Stomach smooth muscle (tissue), 2 donors: ENCODE measurements around the gene CCDC40.

Source experiments
- H3K27ac ChIP-seq: one replicate; pipeline ENCODE4 v1.7.0; 2013; ENCODE audit warnings: mild to moderate bottlenecking, low read length, inconsistent platforms
- H3K27me3 ChIP-seq, 2 donors: one replicate each; pipeline ENCODE4 v1.7.0; 2013; ENCODE audit warnings: low read length in 2 of 2; ENCODE audit not compliant: insufficient read depth in 2 of 2, control insufficient read depth in 1 of 2
- H3K36me3 ChIP-seq, 2 donors: one replicate each; pipeline ENCODE4 v1.7.0; 2013; ENCODE audit warnings: low read length in 2 of 2; ENCODE audit not compliant: control insufficient read depth in 2 of 2, insufficient read depth in 2 of 2
- H3K4me1 ChIP-seq: one replicate; pipeline ENCODE4 v1.7.0; 2013; ENCODE audit warnings: low read length; ENCODE audit not compliant: control insufficient read depth, insufficient read depth
- H3K4me3 ChIP-seq, 2 donors: one replicate each; pipeline ENCODE4 v1.7.0; 2013; ENCODE audit warnings: low read length in 2 of 2
- H3K9ac ChIP-seq, 2 donors: one replicate each; pipeline ENCODE4 v1.7.0; 2013; ENCODE audit warnings: low read length in 2 of 2, mild to moderate bottlenecking in 1 of 2
- H3K9me3 ChIP-seq, 2 donors: one replicate each; pipeline ENCODE4 v1.7.0; 2013; ENCODE audit warnings: low read length in 2 of 2; ENCODE audit not compliant: control insufficient read depth in 2 of 2
- donor health status: healthy.
- donor health status: Pancreatic carcinoma.

CCDC40 gene

GRCh38 chr17:80099291-80100034 is 63.0 kb downstream of the CCDC40 start:
- H3K9me3 ChIP-seq, result no peaks in the 10 kb centered on the region
- no peak overlapping the region for H3K4me3 ChIP-seq
- peaks cover 19% of the 10 kb centered on the region for H3K4me1 ChIP-seq
- no peaks in the 10 kb centered on the region for H3K36me3 ChIP-seq
- no peak overlapping the region for H3K9ac ChIP-seq
- H3K27me3 ChIP-seq, result no peaks in the 10 kb centered on the region
- no peak overlapping the region for H3K27ac ChIP-seq

GRCh38 chr17:80100035-80100323 is 63.5 kb downstream of the CCDC40 start:
- Histone ChIP-seq H3K9me3 (no peaks in the 10 kb centered on the region), H3K9ac (no peak overlapping the region), H3K4me1 (peaks cover 19% of the 10 kb centered on the region), H3K27me3 (no peaks in the 10 kb centered on the region), H3K36me3 (no peaks in the 10 kb centered on the region), H3K4me3 (no peak overlapping the region), H3K27ac (no peak overlapping the region)

GRCh38 chr17:80101011-80101945 is 64.8 kb downstream of the CCDC40 start, which contains the start of gene GAA:
TSS of gene GAA (plus strand) at chr17:80101581. CDS start at chr17:80104587, 3,006 bp downstream.
- Histone ChIP-seq H3K27ac (peak within 1 kb of the TSS; percentile 82), H3K27me3 (no peaks in the 10 kb centered on the region)

GRCh38 chr17:80101946-80102663 is 65.7 kb downstream of the CCDC40 start:
- H3K27ac ChIP-seq, result peak overlapping the region; percentile 31
- H3K4me1 ChIP-seq, result peaks cover 21% of the 10 kb centered on the region
- peak overlapping the region; percentile 86 to 88 for H3K9ac ChIP-seq
- H3K9me3 ChIP-seq, result no peaks in the 10 kb centered on the region
- peak overlapping the region; percentile 89 to 94 for H3K4me3 ChIP-seq
- H3K36me3 ChIP-seq, result no peaks in the 10 kb centered on the region
- H3K27me3 ChIP-seq, result no peaks in the 10 kb centered on the region

More at GRCh38 chr17:80101011-80101945, 64.8 kb downstream of the CCDC40 start, which contains the start of gene GAA:
- no peaks in the 10 kb centered on the region for H3K36me3 ChIP-seq
- H3K9ac ChIP-seq, result peak within 1 kb of the TSS; percentile 86 to 88
- no peaks in the 10 kb centered on the region for H3K9me3 ChIP-seq
- peaks cover 21% of the 10 kb centered on the region for H3K4me1 ChIP-seq
- peak within 1 kb of the TSS; percentile 89 to 94 for H3K4me3 ChIP-seq

GRCh38 chr17:80102664-80103448 is 66.4 kb downstream of the CCDC40 start:
- H3K4me1 ChIP-seq, result peaks cover 21% of the 10 kb centered on the region

GRCh38 chr17:80103449-80104085 is 67.1 kb downstream of the CCDC40 start:
- Histone ChIP-seq H3K9ac (no peak overlapping the region), H3K36me3 (peaks cover 0 to 1% of the 10 kb centered on the region in 2 donors), H3K27me3 (no peaks in the 10 kb centered on the region), H3K9me3 (no peaks in the 10 kb centered on the region), H3K4me1 (peaks cover 21% of the 10 kb centered on the region), H3K27ac (no peak overlapping the region), H3K4me3 (no peak overlapping the region)

More at GRCh38 chr17:80102664-80103448, 66.4 kb downstream of the CCDC40 start:
- no peaks in the 10 kb centered on the region for H3K27me3 ChIP-seq
- H3K36me3 ChIP-seq, result no peaks in the 10 kb centered on the region
- H3K4me3 ChIP-seq, result peak overlapping the region in 1 of 2 donors; percentile 94
- no peak overlapping the region for H3K27ac ChIP-seq
- H3K9ac ChIP-seq, result no peak overlapping the region
- H3K9me3 ChIP-seq, result no peaks in the 10 kb centered on the region

GRCh38 chr17:80104321-80104955 is 68.0 kb downstream of the CCDC40 start:
- H3K9ac ChIP-seq, result no peak overlapping the region
- H3K27me3 ChIP-seq, result no peaks in the 10 kb centered on the region
- no peak overlapping the region for H3K27ac ChIP-seq

GRCh38 chr17:80104956-80105375 is 68.5 kb downstream of the CCDC40 start:
- peaks cover 0 to 4% of the 10 kb centered on the region in 2 donors for H3K36me3 ChIP-seq
- H3K4me1 ChIP-seq, result peaks cover 21% of the 10 kb centered on the region
- H3K27me3 ChIP-seq, result no peaks in the 10 kb centered on the region
- no peak overlapping the region for H3K4me3 ChIP-seq
- H3K9me3 ChIP-seq, result no peaks in the 10 kb centered on the region
- no peak overlapping the region for H3K9ac ChIP-seq
- no peak overlapping the region for H3K27ac ChIP-seq

More at GRCh38 chr17:80104321-80104955, 68.0 kb downstream of the CCDC40 start:
- Histone ChIP-seq H3K9me3 (no peaks in the 10 kb centered on the region), H3K4me3 (no peak overlapping the region), H3K36me3 (peaks cover 0 to 4% of the 10 kb centered on the region in 2 donors), H3K4me1 (peaks cover 21% of the 10 kb centered on the region)

GRCh38 chr17:80105762-80106161 is 69.3 kb downstream of the CCDC40 start:
- Histone ChIP-seq H3K4me3 (no peak overlapping the region), H3K27ac (no peak overlapping the region), H3K36me3 (peaks cover 0 to 4% of the 10 kb centered on the region in 2 donors)

More at GRCh38 chr17:80105762-80106161, 69.3 kb downstream of the CCDC40 start:
- Histone ChIP-seq H3K9me3 (no peaks in the 10 kb centered on the region), H3K4me1 (peaks cover 17% of the 10 kb centered on the region), H3K27me3 (no peaks in the 10 kb centered on the region), H3K9ac (no peak overlapping the region)
